GM13977 (cell line): ENCODE measurements around the gene ARHGEF28.

ENCODE experiments used
- DNase-seq: peaks from one replicate; pipeline ENCODE4 v3.0.0; 2012; ENCODE audit warnings: low spot score
- in situ Hi-C: fragments of 300-500 bp; cut with MboI; formaldehyde crosslinking; loops from one replicate; pipeline ENCODE4 v1.12.0; 2022; ENCODE audit warnings: low sequenced_read_pairs, low pct_unique_long_range_greater_than_20kb, mixed read lengths, inconsistent platforms; ENCODE audit not compliant: unreplicated experiment
- TF ChIP-seq, protein P1 (sequence below): IDR thresholded peaks from 2 replicates; pipeline ENCODE4 v1.5.1; 2012; ENCODE audit warnings: mild to moderate bottlenecking, control low read depth; ENCODE audit not compliant: insufficient read depth; ENCODE audit errors: extremely low read depth, missing control alignments

Gene ARHGEF28

DNA sequence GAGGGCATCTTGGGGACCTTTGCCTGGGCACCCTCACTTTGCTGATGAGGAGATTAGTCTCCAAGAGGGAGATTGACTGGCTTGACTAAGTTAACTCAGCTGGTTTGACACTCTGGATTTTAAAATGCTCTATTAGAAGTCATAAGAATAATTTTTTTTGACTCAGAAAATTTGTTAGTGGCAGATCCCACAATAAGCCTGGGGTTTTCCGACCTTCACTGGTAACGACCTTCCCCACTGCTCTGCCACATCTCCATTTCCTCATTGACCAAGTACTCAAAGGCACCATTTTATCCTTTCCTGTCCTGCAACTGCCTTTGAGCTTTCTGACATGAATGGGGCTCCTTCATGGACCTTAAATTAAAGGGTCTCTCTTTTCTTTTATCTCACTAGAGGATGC, 67.0 kb downstream of the ARHGEF28 start:
- no peak for DNase-seq
- TF ChIP-seq, protein P1, sequence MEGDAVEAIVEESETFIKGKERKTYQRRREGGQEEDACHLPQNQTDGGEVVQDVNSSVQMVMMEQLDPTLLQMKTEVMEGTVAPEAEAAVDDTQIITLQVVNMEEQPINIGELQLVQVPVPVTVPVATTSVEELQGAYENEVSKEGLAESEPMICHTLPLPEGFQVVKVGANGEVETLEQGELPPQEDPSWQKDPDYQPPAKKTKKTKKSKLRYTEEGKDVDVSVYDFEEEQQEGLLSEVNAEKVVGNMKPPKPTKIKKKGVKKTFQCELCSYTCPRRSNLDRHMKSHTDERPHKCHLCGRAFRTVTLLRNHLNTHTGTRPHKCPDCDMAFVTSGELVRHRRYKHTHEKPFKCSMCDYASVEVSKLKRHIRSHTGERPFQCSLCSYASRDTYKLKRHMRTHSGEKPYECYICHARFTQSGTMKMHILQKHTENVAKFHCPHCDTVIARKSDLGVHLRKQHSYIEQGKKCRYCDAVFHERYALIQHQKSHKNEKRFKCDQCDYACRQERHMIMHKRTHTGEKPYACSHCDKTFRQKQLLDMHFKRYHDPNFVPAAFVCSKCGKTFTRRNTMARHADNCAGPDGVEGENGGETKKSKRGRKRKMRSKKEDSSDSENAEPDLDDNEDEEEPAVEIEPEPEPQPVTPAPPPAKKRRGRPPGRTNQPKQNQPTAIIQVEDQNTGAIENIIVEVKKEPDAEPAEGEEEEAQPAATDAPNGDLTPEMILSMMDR = no peak
- in situ Hi-C loops = no loop called here

DNA sequence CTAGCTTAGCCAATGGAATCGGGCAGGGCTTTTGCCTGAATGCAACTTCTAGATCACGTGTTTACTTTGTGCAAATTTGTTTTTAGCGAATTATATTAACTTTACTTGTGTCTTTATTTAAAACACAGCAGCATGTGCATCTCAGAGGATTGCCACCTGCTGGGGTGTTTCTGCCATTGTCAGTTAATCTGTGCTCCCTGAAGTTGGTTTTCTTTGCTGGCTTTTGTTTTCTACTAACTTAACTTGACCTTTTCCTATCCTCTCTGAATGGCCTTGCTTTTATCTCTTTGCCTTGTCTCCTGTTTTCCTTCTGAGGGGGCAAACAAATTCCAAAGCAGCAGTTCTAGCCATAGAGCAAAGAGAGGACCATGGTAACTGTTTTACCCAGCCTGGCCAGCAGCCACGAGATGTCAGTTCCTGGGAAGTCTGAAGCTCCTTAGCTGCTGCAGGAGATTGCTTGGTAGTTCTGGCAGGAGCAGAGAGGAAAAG, 67.6 kb downstream of the ARHGEF28 start:
- TF ChIP-seq, protein P1 = peak; percentile 45
- peak; percentile 19 for DNase-seq
- in situ Hi-C loops = no loop called here

DNA sequence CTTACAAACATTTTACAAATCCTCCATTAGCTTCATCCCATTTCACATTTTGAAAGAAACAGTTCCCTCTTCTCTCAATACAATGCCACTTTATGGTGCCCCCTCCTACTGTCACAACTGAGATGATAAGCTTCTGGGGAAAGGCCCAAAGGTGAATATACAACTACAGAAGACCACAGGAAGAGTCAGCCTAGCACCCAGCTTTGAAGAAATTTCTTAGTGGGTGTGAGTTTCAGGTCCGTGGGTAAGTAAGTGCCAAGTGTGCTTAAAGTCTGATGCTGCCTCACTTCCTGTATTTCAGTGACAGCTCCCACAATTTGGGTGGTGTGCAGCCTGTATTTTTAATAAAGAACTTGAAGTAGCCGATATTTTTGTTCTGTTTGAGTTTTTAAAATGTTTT, 68.1 kb downstream of the ARHGEF28 start:
- peak; percentile 18 for DNase-seq
- in situ Hi-C loops = no loop called here
- TF ChIP-seq, protein P1 = no peak

DNA sequence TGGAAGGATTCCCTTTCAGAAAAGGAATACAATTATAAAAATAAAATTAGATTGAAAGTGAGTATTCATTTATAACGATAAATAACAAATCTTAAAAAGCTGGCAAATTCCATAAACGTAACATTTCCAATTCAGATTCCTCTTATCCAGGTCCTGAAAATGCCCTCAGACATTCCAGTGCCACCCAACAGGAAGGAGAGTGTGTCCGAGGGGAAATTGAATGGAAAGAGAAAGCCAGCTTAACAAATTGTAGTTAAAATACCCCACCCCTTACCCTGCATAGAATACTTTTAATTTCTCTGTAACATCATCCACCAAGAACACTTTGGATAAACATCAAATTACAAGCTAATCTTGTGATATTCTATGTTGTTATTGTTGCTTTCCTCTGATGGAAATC, 72.0 kb downstream of the ARHGEF28 start:
- DNase-seq = no peak
- in situ Hi-C loops = no loop called here
- TF ChIP-seq, protein P1 = no peak

DNA sequence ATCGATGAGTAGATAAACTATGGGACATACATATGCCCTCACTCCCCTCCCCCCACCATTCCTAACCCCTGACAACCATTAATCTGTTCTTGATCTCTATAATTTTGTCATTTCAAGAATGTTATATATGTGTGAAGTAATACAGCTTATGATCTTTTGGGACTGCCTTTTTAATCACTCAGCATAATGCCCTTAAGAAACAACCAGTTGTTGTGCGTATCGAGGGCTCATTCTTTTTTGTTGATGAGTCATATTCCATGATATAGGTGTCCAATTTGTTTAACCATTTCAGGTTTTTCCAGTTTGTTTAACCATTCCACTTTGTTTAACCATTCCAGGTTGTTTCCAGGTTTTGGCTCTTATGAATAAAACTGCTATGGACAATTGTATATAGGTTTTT, 75.6 kb downstream of the ARHGEF28 start:
- in situ Hi-C loops = no loop called here
- TF ChIP-seq, protein P1 = no peak
- DNase-seq = no peak

DNA sequence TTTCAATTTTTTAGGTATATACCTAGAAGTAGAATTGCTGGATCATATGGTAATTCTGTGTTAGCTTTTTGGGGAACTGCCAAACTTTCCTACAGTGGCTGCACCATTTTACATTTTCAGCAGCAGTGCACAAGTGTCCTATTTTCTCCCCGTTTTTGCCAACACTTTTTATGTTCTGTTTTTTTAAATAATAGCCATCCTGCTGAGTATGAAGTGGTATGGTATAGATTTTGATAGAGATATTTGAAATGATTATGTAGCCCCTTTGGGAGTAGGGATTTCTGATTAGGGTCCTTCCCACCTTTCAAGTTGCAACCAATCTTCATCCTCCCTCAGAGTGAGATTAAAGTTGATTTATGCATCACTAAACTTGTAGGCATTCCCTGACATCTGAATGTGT, 76.5 kb downstream of the ARHGEF28 start:
- in situ Hi-C loops = no loop called here
- TF ChIP-seq, protein P1 = no peak
- no peak for DNase-seq

DNA sequence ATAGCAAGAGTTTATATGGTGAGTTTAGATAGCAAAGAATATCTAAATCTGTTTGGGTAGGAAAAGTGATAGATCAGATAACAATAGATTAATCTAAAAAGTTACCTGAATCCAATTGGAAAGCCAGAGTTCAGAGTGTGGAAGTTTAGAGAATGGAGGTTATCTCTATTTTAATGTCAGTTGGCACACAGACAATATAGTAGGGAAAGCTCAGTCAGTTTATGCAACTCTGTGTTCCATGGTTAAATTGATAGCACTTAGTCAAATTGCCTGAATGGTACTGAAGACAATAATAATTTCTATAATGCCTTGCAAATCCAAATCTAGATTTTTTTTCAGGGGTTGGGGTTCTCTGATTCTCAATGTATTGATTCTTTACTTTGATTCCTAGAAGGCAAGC, 77.0 kb downstream of the ARHGEF28 start:
- in situ Hi-C loops = no loop called here
- no peak for DNase-seq
- TF ChIP-seq, protein P1 = no peak
